Memory B cell (primary cell): Measurements from ENCODE around the gene MIX23.
A peak's percentile ranks its signal among the peaks of the same experiment; 100 is the strongest.

Experiments
- ATAC-seq: fragments of 150-1000 bp; cut with Tn5 transposase; 2 replicates; pipeline ENCODE4 v1.10.0; 2021; ENCODE audit warnings: low read depth, mild to moderate bottlenecking, moderate library complexity
- DNase-seq, 2 donors: peaks; one replicate each; pipeline ENCODE4 v3.0.0; 2022; ENCODE audit warnings: low spot score in 2 of 2
- H3K27ac Mint-ChIP-seq: one replicate; pipeline ENCODE4 v1.8.0; 2022; ENCODE audit warnings: mild to moderate bottlenecking, moderate library complexity, mixed read lengths
- H3K27me3 Mint-ChIP-seq: one replicate; pipeline ENCODE4 v1.8.0; 2022; ENCODE audit warnings: mixed read lengths
- H3K36me3 Mint-ChIP-seq: one replicate; pipeline ENCODE4 v1.8.0; 2022; ENCODE audit warnings: mild to moderate bottlenecking, mixed read lengths
- H3K4me1 Mint-ChIP-seq: one replicate; pipeline ENCODE4 v1.8.0; 2022; ENCODE audit warnings: mixed read lengths
- H3K4me3 Mint-ChIP-seq: one replicate; pipeline ENCODE4 v1.8.0; 2022; ENCODE audit warnings: mild to moderate bottlenecking, moderate library complexity, mixed read lengths
- H3K9me3 Mint-ChIP-seq: one replicate; pipeline ENCODE4 v1.8.0; 2022; ENCODE audit warnings: mixed read lengths

The MIX23 gene

DNA sequence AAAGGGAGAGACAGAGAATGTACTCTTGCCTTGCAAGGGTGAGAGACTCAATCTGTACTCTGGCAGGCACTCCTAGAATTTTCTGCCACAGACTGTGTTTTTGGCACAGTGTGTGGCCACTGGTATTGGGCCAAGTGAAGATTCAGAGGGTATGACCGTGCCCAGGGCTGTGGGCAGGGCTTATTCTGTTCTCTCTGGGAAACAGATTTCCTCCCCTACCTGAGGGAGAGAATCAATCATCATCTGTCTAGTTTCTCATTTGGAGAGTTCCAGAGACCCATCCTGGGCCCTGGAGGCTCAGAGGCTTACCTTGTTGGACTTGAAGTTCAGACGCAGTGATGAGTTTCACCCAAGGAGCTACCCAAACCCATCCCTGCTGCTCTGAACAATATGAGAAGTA is 29.8 kb downstream of the MIX23 start:
- no peak for ATAC-seq
- H3K9me3 Mint-ChIP-seq = no peaks in the 10 kb centered on the region
- peaks cover 2% of the 10 kb centered on the region for H3K36me3 Mint-ChIP-seq
- H3K27me3 Mint-ChIP-seq = no peaks in the 10 kb centered on the region
- DNase-seq = no peak
- no peak overlapping the region for H3K4me3 Mint-ChIP-seq
- no peak overlapping the region for H3K27ac Mint-ChIP-seq
- H3K4me1 Mint-ChIP-seq = no peaks in the 10 kb centered on the region

GRCh38 chr3:122351612-122352011 is 31.4 kb downstream of the MIX23 start:
- Mint-ChIP-seq H3K36me3 (peaks cover 4% of the 10 kb centered on the region), H3K9me3 (peaks cover 7% of the 10 kb centered on the region), H3K27ac (no peak overlapping the region), H3K4me3 (no peak overlapping the region), H3K27me3 (peaks cover 6% of the 10 kb centered on the region), H3K4me1 (no peaks in the 10 kb centered on the region)
- ATAC-seq = no peak
- DNase-seq = no peak

DNA sequence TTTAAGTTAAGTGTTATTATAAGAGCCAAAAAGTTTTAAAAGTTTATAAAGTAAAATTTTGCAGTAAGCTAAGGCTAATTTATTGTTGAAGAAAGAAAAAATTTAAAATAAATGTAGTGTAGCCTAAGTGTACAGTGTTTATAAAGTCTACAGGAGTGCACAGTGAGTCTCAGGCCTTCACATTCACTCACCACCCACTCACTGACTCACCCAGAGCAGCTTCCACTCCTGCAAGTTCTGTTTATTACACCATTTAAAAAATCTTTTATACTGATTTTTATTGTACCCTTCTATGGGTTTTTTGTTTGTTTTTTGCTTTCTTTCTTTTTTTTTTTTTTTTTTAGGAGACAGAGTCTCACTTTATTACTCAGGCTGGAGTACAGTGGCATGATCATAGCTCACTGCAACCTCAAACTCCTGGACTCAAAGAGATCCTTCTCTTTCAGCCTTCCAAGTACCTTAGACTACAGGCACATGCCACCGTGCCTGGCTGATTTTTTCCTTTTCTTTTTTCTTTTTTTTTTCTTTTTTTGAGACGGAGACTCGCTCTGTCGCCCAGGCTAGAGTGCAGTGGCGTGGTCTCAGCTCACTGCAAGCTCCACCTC is 32.1 kb downstream of the MIX23 start:
- Mint-ChIP-seq H3K9me3 (peaks cover 7% of the 10 kb centered on the region), H3K27me3 (peaks cover 6% of the 10 kb centered on the region)
- ATAC-seq = no peak

GRCh38 chr3:122349171-122349570 is 33.9 kb downstream of the MIX23 start:
- H3K36me3 Mint-ChIP-seq = peaks cover 4% of the 10 kb centered on the region
- no peak for ATAC-seq
- no peak overlapping the region for H3K4me3 Mint-ChIP-seq
- H3K27ac Mint-ChIP-seq = no peak overlapping the region
- no peaks in the 10 kb centered on the region for H3K4me1 Mint-ChIP-seq
- peaks cover 7% of the 10 kb centered on the region for H3K9me3 Mint-ChIP-seq
- H3K27me3 Mint-ChIP-seq = peaks cover 6% of the 10 kb centered on the region
- no peak for DNase-seq

More for the DNA sequence above, 32.1 kb downstream of the MIX23 start:
- Mint-ChIP-seq H3K4me1 (no peaks in the 10 kb centered on the region), H3K27ac (no peak overlapping the region), H3K36me3 (peaks cover 4% of the 10 kb centered on the region), H3K4me3 (no peak overlapping the region)
- DNase-seq = no peak

- H3K27me3 Mint-ChIP-seq = peaks cover 6% of the 10 kb centered on the region
- no peaks in the 10 kb centered on the region for H3K4me1 Mint-ChIP-seq
- ATAC-seq = no peak
- H3K4me3 Mint-ChIP-seq = no peak overlapping the region
- peaks cover 4% of the 10 kb centered on the region for H3K36me3 Mint-ChIP-seq
- no peak overlapping the region for H3K27ac Mint-ChIP-seq
- no peak for DNase-seq
- H3K9me3 Mint-ChIP-seq = peaks cover 14% of the 10 kb centered on the region
Measured at GRCh38 chr3:122343654-122344053, 39.4 kb downstream of the MIX23 start.

DNA sequence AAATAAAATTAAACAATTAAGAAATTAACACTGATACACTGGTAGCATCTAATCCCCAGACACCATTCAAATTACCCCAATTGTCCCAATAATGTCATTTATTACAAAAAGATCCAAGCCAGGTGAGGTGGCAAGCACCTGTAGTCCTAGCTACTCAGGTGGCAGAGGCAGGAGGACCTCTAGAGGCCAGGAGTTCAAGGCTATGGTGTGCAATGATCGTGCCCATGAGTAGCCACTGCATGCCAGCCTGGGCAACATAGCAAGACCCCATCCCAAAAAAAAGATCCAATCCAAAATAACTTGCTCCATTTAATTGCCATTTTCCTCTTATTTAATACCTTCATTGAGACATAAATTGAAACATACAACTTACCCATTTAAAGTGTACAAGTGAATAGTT is 40.2 kb downstream of the MIX23 start:
- Mint-ChIP-seq H3K27ac (no peak overlapping the region), H3K27me3 (peaks cover 3% of the 10 kb centered on the region), H3K4me3 (no peak overlapping the region), H3K36me3 (peaks cover under 1% of the 10 kb centered on the region), H3K4me1 (no peaks in the 10 kb centered on the region), H3K9me3 (peaks cover 12% of the 10 kb centered on the region)
- DNase-seq (no peak), ATAC-seq (no peak)

GRCh38 chr3:122332551-122332950 is 50.5 kb downstream of the MIX23 start:
- DNase-seq (no peak), ATAC-seq (no peak)
- Mint-ChIP-seq H3K36me3 (no peaks in the 10 kb centered on the region), H3K9me3 (no peaks in the 10 kb centered on the region), H3K27me3 (peaks cover 10% of the 10 kb centered on the region), H3K4me3 (no peak overlapping the region), H3K27ac (no peak overlapping the region), H3K4me1 (peaks cover 3% of the 10 kb centered on the region)

DNA sequence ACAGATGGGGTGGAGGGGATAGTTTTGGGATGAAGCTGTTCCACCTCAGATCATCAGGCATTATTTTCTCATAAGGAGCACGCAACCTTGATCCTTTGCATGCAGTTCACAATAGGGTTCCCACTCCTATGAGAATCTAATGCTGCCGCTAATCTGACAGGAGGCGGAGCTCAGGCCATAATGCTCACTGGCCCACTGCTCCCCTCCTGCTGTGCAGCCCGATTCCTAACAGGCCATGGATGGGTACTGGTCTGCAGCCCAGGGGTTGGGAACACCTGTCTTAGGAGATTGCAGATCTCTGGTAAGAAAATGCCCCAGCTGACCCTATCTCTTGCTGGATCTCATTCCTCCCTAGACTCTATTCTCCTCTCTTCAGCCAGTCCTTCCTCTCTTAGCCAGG is 51.1 kb downstream of the MIX23 start:
- ATAC-seq = no peak
- Mint-ChIP-seq H3K4me3 (no peak overlapping the region), H3K4me1 (peaks cover 3% of the 10 kb centered on the region), H3K27me3 (peaks cover 10% of the 10 kb centered on the region), H3K9me3 (no peaks in the 10 kb centered on the region), H3K36me3 (no peaks in the 10 kb centered on the region), H3K27ac (no peak overlapping the region)
- no peak for DNase-seq

DNA sequence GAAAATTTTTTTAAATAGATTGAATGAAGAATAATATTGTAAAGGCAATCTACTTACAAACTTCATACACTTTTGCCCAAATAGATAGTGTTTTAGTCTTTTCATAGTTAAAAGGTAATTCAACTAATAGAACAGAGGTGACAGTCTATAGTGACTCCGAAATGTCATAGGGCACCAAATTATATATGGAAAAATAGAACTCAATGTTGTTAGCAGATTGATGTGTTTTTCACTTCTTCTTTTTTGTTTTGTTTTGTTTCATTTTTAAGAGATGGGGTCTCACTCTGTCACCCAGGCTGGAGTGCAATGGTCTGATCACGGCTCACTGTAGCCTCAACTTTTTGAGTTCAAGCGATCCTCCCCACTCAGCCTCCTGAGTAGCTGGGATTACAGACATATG is 57.3 kb downstream of the MIX23 start:
- H3K9me3 Mint-ChIP-seq = no peaks in the 10 kb centered on the region
- no peak overlapping the region for H3K4me3 Mint-ChIP-seq
- H3K27ac Mint-ChIP-seq = no peak overlapping the region
- peaks cover 2% of the 10 kb centered on the region for H3K27me3 Mint-ChIP-seq
- H3K36me3 Mint-ChIP-seq = no peaks in the 10 kb centered on the region
- DNase-seq (no peak), ATAC-seq (no peak)
- H3K4me1 Mint-ChIP-seq = no peaks in the 10 kb centered on the region

GRCh38 chr3:122324871-122325323 is 58.1 kb downstream of the MIX23 start, which contains the start of gene CSTA:
TSS of gene CSTA (plus strand) at chr3:122325248. CDS start at chr3:122325293, 45 bp downstream.
- H3K36me3 Mint-ChIP-seq = no peaks in the 10 kb centered on the region
- no peak within 1 kb of the TSS for H3K27ac Mint-ChIP-seq
- H3K4me1 Mint-ChIP-seq = no peaks in the 10 kb centered on the region
- H3K27me3 Mint-ChIP-seq = no peaks in the 10 kb centered on the region
- no peak for ATAC-seq
- no peak for DNase-seq
- peaks cover 3% of the 10 kb centered on the region for H3K9me3 Mint-ChIP-seq
- H3K4me3 Mint-ChIP-seq = no peak within 1 kb of the TSS

GRCh38 chr3:122322095-122323075 is 60.6 kb downstream of the MIX23 start:
- H3K27ac Mint-ChIP-seq = no peak overlapping the region
- no peaks in the 10 kb centered on the region for H3K4me1 Mint-ChIP-seq
- DNase-seq (no peak), ATAC-seq (peak; percentile 65)
- peaks cover 4% of the 10 kb centered on the region for H3K36me3 Mint-ChIP-seq
- no peak overlapping the region for H3K4me3 Mint-ChIP-seq
- H3K9me3 Mint-ChIP-seq = peaks cover 7% of the 10 kb centered on the region
- H3K27me3 Mint-ChIP-seq = no peaks in the 10 kb centered on the region

DNA sequence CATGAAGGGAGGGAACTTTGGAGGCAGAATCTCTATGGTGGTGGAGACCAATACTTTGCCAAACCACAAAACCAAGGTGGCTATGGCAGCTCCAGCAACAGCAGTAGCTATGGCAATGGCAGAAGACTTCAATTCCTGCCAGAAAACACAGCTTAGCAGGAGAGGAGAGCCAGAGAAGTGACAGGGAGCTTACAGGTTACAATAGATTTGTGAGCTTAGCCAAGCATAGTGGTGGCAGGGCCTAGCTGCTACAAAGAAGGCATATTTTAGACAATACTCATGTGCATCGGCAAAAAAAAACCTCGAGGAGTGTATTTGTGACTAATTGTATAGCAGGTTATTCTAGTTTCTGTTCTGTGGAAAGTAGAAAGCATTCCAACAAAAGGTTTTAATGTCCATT is 64.4 kb downstream of the MIX23 start:
- no peak for DNase-seq
- H3K4me1 Mint-ChIP-seq = no peaks in the 10 kb centered on the region
- H3K27me3 Mint-ChIP-seq = peaks cover 4% of the 10 kb centered on the region
- ATAC-seq = no peak
- H3K9me3 Mint-ChIP-seq = peaks cover 7% of the 10 kb centered on the region
- H3K4me3 Mint-ChIP-seq = no peak overlapping the region
- H3K27ac Mint-ChIP-seq = no peak overlapping the region
- peaks cover 4% of the 10 kb centered on the region for H3K36me3 Mint-ChIP-seq

- H3K4me3 Mint-ChIP-seq = no peak overlapping the region
Measured at GRCh38 chr3:122316368-122316767, 66.7 kb downstream of the MIX23 start.

GRCh38 chr3:122315619-122316018 is 67.4 kb downstream of the MIX23 start:
- no peak for DNase-seq
- peaks cover 4% of the 10 kb centered on the region for H3K27me3 Mint-ChIP-seq
- peaks cover 4% of the 10 kb centered on the region for H3K36me3 Mint-ChIP-seq
- no peak for ATAC-seq
- H3K4me1 Mint-ChIP-seq = peaks cover 1% of the 10 kb centered on the region
- H3K4me3 Mint-ChIP-seq = no peak overlapping the region
- H3K9me3 Mint-ChIP-seq = peaks cover 7% of the 10 kb centered on the region
- no peak overlapping the region for H3K27ac Mint-ChIP-seq

More at GRCh38 chr3:122316368-122316767, 66.7 kb downstream of the MIX23 start:
- no peak overlapping the region for H3K27ac Mint-ChIP-seq
- H3K36me3 Mint-ChIP-seq = peaks cover 4% of the 10 kb centered on the region
- H3K27me3 Mint-ChIP-seq = peaks cover 4% of the 10 kb centered on the region
- ATAC-seq (no peak), DNase-seq (no peak)
- H3K4me1 Mint-ChIP-seq = no peaks in the 10 kb centered on the region
- H3K9me3 Mint-ChIP-seq = peaks cover 7% of the 10 kb centered on the region
